ENCODE results near the gene CPEB3.
"Not testable (repeated sequence)": the region's sequence is repeated elsewhere in the genome, so short reads cannot be mapped to it uniquely, and the experiment has no call there.

Gene CPEB3

GRCh38 chr10:92134049-92134448 lies 156.8 kb downstream of the CPEB3 start:
- not testable (repeated sequence) for DNase-seq

- no peak for DNase-seq
Measured at GRCh38 chr10:92131275-92131820, 159.5 kb downstream of the CPEB3 start.

- DNase-seq, result no peak
Measured at GRCh38 chr10:92130622-92131274, 160.1 kb downstream of the CPEB3 start.

- no peak for DNase-seq
Measured at GRCh38 chr10:92126100-92126650, 164.7 kb downstream of the CPEB3 start.

GRCh38 chr10:92125144-92125543 lies 165.7 kb downstream of the CPEB3 start:
- DNase-seq, result no peak

GRCh38 chr10:92124616-92125143 lies 166.2 kb downstream of the CPEB3 start:
- no peak for DNase-seq

- no peak for DNase-seq
Measured at GRCh38 chr10:92124020-92124419, 166.9 kb downstream of the CPEB3 start.

- no peak for DNase-seq
Measured at GRCh38 chr10:92122941-92123450, 167.9 kb downstream of the CPEB3 start.

- DNase-seq, result no peak
Measured at GRCh38 chr10:92121686-92122492, 169.0 kb downstream of the CPEB3 start.

GRCh38 chr10:92119340-92119739 lies 171.5 kb downstream of the CPEB3 start:
- no peak for DNase-seq

- DNase-seq, result not testable (repeated sequence)
Measured at GRCh38 chr10:92114917-92115316, 176.0 kb downstream of the CPEB3 start.

GRCh38 chr10:92113911-92114600 lies 176.8 kb downstream of the CPEB3 start:
- no peak for DNase-seq

- DNase-seq, result no peak
Measured at GRCh38 chr10:92112462-92112861, 178.4 kb downstream of the CPEB3 start.

GRCh38 chr10:92111336-92111939 lies 179.4 kb downstream of the CPEB3 start:
- no peak for DNase-seq

- no peak for DNase-seq
Measured at GRCh38 chr10:92110039-92110794, 180.7 kb downstream of the CPEB3 start.

- DNase-seq, result no peak
Measured at GRCh38 chr10:92108747-92109146, 182.1 kb downstream of the CPEB3 start.

GRCh38 chr10:92108120-92108519 lies 182.8 kb downstream of the CPEB3 start:
- no peak for DNase-seq

- DNase-seq, result no peak
Measured at GRCh38 chr10:92103376-92104090, 187.3 kb downstream of the CPEB3 start.

- no peak for DNase-seq
Measured at GRCh38 chr10:92102601-92103213, 188.2 kb downstream of the CPEB3 start.

- DNase-seq, result no peak
Measured at GRCh38 chr10:92094960-92095359, 195.9 kb downstream of the CPEB3 start.

Data from cortex of kidney (tissue), 1 donor.